ENCODE results near the gene ZNF200.

DNA sequence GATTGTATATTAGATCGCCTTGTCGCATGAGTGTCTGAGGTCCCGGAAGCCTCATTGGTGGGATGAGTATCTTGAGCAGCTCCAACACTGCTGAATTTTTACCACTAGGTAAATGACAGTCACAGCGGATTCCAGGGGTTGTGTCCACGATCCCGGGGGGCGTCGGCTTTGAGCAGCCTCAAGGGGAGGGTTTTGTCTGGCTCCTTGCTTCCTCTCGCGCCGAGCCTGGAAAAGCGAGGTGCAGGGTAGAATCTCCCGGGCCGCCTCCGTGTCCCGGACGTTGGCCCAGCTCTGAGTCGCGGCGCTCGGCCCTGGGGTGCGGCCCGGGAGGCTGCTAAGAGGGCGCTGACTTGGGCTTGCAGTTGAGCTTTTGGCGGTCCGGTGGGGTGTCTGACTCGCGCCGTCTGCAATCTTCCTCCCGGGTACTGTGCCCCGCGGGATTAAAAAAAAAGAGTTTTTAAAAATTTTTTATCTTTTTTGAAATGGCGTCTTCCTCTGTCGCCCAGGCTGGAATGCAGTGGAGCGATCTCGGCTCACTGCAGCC is 42.4 kb downstream of the ZNF200 start:
- TF ChIP-seq, protein P1, sequence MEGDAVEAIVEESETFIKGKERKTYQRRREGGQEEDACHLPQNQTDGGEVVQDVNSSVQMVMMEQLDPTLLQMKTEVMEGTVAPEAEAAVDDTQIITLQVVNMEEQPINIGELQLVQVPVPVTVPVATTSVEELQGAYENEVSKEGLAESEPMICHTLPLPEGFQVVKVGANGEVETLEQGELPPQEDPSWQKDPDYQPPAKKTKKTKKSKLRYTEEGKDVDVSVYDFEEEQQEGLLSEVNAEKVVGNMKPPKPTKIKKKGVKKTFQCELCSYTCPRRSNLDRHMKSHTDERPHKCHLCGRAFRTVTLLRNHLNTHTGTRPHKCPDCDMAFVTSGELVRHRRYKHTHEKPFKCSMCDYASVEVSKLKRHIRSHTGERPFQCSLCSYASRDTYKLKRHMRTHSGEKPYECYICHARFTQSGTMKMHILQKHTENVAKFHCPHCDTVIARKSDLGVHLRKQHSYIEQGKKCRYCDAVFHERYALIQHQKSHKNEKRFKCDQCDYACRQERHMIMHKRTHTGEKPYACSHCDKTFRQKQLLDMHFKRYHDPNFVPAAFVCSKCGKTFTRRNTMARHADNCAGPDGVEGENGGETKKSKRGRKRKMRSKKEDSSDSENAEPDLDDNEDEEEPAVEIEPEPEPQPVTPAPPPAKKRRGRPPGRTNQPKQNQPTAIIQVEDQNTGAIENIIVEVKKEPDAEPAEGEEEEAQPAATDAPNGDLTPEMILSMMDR (IDR thresholded peaks at IDR 0.05) = no peak
- TF ChIP-seq POLR2A (IDR thresholded peaks at IDR 0.05) (no peak), EP300 (IDR thresholded peaks at IDR 0.05) (no peak)
